ENCODE measurements around the gene TRIP12. TPM values are rescaled to one million over a fixed set of nuclear protein-coding genes. Genes with fewer than 3 reads are reported as not detected.

The TRIP12 gene
- total and polyA plus RNA-seq, 2 experiments from 2014 or later: 21.5 to 133 TPM

GRCh38 chr2:229971298-229971790 is 49.5 kb upstream of the TRIP12 start (continued):
- TF ChIP-seq, protein P1, sequence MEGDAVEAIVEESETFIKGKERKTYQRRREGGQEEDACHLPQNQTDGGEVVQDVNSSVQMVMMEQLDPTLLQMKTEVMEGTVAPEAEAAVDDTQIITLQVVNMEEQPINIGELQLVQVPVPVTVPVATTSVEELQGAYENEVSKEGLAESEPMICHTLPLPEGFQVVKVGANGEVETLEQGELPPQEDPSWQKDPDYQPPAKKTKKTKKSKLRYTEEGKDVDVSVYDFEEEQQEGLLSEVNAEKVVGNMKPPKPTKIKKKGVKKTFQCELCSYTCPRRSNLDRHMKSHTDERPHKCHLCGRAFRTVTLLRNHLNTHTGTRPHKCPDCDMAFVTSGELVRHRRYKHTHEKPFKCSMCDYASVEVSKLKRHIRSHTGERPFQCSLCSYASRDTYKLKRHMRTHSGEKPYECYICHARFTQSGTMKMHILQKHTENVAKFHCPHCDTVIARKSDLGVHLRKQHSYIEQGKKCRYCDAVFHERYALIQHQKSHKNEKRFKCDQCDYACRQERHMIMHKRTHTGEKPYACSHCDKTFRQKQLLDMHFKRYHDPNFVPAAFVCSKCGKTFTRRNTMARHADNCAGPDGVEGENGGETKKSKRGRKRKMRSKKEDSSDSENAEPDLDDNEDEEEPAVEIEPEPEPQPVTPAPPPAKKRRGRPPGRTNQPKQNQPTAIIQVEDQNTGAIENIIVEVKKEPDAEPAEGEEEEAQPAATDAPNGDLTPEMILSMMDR (conservative IDR thresholded peaks at IDR 0.05; ENCODE audit: low read depth in 2 of 2): no peak
- TF ChIP-seq EZH2 (IDR thresholded peaks at IDR 0.05; ENCODE audit: low read depth, unreplicated experiment) (no peak), NANOG (IDR thresholded peaks at IDR 0.05; ENCODE audit: borderline replicate concordance) (no peak)

- Mint-ChIP-seq H3K36me3 (ENCODE audit: low read depth) (no peaks in the 10 kb centered on the region; the same call in 2 of the 3 replicates), H3K4me3 (no peak overlapping the region), H3K9me3 (no peaks in the 10 kb centered on the region; the same call in 2 of the 3 replicates), H3K27me3 (ENCODE audit: insufficient read depth, low read depth, poor library complexity) (no peaks in the 10 kb centered on the region), H3K4me1 (no peaks in the 10 kb centered on the region), H3K27ac (no peak overlapping the region)
- no peak overlapping the region for H2AFZ ChIP-seq
- no peak for ATAC-seq
- no peaks in the 10 kb centered on the region for H3K27me3 ChIP-seq (ENCODE audit: insufficient read depth)
- no peak for TF ChIP-seq EZH2phosphoT487 (IDR thresholded peaks at IDR 0.05; ENCODE audit: unreplicated experiment)
- TF ChIP-seq, protein P2, sequence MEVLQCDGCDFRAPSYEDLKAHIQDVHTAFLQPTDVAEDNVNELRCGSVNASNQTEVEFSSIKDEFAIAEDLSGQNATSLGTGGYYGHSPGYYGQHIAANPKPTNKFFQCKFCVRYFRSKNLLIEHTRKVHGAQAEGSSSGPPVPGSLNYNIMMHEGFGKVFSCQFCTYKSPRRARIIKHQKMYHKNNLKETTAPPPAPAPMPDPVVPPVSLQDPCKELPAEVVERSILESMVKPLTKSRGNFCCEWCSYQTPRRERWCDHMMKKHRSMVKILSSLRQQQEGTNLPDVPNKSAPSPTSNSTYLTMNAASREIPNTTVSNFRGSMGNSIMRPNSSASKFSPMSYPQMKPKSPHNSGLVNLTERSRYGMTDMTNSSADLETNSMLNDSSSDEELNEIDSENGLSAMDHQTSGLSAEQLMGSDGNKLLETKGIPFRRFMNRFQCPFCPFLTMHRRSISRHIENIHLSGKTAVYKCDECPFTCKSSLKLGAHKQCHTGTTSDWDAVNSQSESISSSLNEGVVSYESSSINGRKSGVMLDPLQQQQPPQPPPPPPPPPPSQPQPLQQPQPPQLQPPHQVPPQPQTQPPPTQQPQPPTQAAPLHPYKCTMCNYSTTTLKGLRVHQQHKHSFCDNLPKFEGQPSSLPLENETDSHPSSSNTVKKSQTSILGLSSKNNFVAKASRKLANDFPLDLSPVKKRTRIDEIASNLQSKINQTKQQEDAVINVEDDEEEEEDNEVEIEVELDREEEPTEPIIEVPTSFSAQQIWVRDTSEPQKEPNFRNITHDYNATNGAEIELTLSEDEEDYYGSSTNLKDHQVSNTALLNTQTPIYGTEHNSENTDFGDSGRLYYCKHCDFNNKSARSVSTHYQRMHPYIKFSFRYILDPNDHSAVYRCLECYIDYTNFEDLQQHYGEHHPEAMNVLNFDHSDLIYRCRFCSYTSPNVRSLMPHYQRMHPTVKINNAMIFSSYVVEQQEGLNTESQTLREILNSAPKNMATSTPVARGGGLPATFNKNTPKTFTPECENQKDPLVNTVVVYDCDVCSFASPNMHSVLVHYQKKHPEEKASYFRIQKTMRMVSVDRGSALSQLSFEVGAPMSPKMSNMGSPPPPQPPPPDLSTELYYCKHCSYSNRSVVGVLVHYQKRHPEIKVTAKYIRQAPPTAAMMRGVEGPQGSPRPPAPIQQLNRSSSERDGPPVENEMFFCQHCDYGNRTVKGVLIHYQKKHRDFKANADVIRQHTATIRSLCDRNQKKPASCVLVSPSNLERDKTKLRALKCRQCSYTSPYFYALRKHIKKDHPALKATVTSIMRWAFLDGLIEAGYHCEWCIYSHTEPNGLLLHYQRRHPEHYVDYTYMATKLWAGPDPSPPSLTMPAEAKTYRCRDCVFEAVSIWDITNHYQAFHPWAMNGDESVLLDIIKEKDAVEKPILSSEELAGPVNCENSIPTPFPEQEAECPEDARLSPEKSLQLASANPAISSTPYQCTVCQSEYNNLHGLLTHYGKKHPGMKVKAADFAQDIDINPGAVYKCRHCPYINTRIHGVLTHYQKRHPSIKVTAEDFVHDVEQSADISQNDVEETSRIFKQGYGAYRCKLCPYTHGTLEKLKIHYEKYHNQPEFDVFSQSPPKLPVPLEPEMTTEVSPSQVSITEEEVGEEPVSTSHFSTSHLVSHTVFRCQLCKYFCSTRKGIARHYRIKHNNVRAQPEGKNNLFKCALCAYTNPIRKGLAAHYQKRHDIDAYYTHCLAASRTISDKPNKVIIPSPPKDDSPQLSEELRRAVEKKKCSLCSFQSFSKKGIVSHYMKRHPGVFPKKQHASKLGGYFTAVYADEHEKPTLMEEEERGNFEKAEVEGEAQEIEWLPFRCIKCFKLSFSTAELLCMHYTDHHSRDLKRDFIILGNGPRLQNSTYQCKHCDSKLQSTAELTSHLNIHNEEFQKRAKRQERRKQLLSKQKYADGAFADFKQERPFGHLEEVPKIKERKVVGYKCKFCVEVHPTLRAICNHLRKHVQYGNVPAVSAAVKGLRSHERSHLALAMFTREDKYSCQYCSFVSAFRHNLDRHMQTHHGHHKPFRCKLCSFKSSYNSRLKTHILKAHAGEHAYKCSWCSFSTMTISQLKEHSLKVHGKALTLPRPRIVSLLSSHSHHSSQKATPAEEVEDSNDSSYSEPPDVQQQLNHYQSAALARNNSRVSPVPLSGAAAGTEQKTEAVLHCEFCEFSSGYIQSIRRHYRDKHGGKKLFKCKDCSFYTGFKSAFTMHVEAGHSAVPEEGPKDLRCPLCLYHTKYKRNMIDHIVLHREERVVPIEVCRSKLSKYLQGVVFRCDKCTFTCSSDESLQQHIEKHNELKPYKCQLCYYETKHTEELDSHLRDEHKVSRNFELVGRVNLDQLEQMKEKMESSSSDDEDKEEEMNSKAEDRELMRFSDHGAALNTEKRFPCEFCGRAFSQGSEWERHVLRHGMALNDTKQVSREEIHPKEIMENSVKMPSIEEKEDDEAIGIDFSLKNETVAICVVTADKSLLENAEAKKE (CRISPR knock-in tag; IDR thresholded peaks at IDR 0.05): no peak
- TF ChIP-seq JUNB (IDR thresholded peaks at IDR 0.05; ENCODE audit: unreplicated experiment): no peak
- TF ChIP-seq, protein P3, sequence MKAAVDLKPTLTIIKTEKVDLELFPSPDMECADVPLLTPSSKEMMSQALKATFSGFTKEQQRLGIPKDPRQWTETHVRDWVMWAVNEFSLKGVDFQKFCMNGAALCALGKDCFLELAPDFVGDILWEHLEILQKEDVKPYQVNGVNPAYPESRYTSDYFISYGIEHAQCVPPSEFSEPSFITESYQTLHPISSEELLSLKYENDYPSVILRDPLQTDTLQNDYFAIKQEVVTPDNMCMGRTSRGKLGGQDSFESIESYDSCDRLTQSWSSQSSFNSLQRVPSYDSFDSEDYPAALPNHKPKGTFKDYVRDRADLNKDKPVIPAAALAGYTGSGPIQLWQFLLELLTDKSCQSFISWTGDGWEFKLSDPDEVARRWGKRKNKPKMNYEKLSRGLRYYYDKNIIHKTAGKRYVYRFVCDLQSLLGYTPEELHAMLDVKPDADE (IDR thresholded peaks at IDR 0.05): no peak
- TF ChIP-seq STAT1 (IDR thresholded peaks at IDR 0.05; ENCODE audit: unreplicated experiment): no peak
- no peak for TF ChIP-seq ZNF114 (CRISPR knock-in tag; IDR thresholded peaks at IDR 0.05)
- TF ChIP-seq ZNF331 (CRISPR knock-in tag; IDR thresholded peaks at IDR 0.05; ENCODE audit: low read depth): no peak
- H3K27ac ChIP-seq (ENCODE audit: low read depth): no peak overlapping the region
- no peak overlapping the region for H3K4me2 ChIP-seq
- H3F3A ChIP-seq (replicated peaks; ENCODE audit: low read depth): no peaks in the 10 kb centered on the region
- no peaks in the 10 kb centered on the region for H3K36me3 ChIP-seq (ENCODE audit: insufficient read depth)
- H3K79me2 ChIP-seq (replicated peaks; ENCODE audit: insufficient read depth): 0 out of 2 replicates have a peak, but pooled peaks cover 3% of the 10 kb centered on the region
- H4K20me1 ChIP-seq (replicated peaks; ENCODE audit: insufficient read depth): no peaks in the 10 kb centered on the region
- DNase-seq (ENCODE audit: low spot score): no peak
- H3K9me2 ChIP-seq (ENCODE audit: insufficient read depth): no peaks in the 10 kb centered on the region
- H3K4me3 ChIP-seq: no peak overlapping the region
- H3K4me1 ChIP-seq (ENCODE audit: insufficient read depth): no peaks in the 10 kb centered on the region
Observed at GRCh38 chr2:229970406-229970805, 48.6 kb upstream of the TRIP12 start.

Data from GM23338 (cell line).